NT2/D1 (cell line): ENCODE measurements around the gene SORCS3.

Source experiments
- SUZ12 ChIP-seq: IDR thresholded peaks from 2 replicates; pipeline ENCODE4 v1.6.1; 2011; ENCODE audit not compliant: insufficient read length, insufficient read depth; ENCODE audit errors: extremely low read depth
- YY1 ChIP-seq: IDR thresholded peaks from 2 replicates; pipeline ENCODE4 v1.6.1; 2011; ENCODE audit not compliant: insufficient read length, insufficient read depth

DNA sequence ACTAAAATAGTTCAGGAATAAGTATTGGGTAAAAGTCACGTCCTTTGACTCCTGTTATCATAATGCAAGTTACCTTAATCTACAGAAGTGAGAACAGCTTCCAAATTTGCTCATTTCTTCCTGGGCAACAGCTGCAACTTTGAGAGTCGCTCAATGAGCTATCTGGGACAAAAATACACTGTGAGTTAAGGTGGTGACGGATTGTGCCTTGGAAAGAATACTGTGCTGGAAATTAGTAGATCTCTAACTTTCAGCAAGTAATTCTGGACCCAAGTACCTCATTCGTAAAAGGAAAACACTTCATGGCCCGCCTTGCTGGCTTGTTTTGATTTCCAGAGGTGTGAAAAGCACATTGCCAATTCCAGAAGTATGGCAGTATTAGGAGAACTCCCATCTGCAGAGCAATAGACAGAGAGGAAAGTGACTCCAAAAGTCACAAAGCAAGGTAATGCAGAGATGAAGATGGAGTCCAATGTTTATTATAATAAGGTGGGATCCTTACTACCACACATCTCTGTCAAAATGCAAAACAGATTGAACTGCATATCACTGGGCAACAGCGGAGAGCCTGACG is 626.0 kb downstream of the SORCS3 start:
- TF ChIP-seq YY1 (no peak), SUZ12 (no peak)
